ENCODE results near the gene LVRN.

The LVRN gene

GRCh38 chr5:116068028-116068632 lies 105.9 kb downstream of the LVRN start:
- Histone ChIP-seq H3K4me3 (ENCODE audit: low read depth, low read length) (no peak overlapping the region), H3K36me3 (replicated peaks) (no peaks in the 10 kb centered on the region), H3K27ac (no peak overlapping the region), H3K27me3 (replicated peaks) (no peaks in the 10 kb centered on the region)
- in situ Hi-C loops (cut with HindIII; ENCODE audit: low pct_ligation_motif_present, low sequenced_read_pairs) = loop anchor here (25.0 kb wide), 1 partner anchor 181 kb away; no protein-coding TSS in a partner anchor
- DNase-seq = peak; percentile 53
- TF ChIP-seq CTCF (IDR thresholded peaks at IDR 0.05; ENCODE audit: low read depth, low read length, missing control alignments) = peak; percentile 52

GRCh38 chr5:116071211-116071610 lies 108.9 kb downstream of the LVRN start:
- Histone ChIP-seq H3K4me3 (ENCODE audit: low read depth, low read length) (no peak overlapping the region), H3K27me3 (replicated peaks) (no peaks in the 10 kb centered on the region), H3K36me3 (replicated peaks) (no peaks in the 10 kb centered on the region), H3K27ac (no peak overlapping the region)
- TF ChIP-seq CTCF (IDR thresholded peaks at IDR 0.05; ENCODE audit: low read depth, low read length, missing control alignments) = no peak
- in situ Hi-C loops (cut with HindIII; ENCODE audit: low pct_ligation_motif_present, low sequenced_read_pairs) = loop anchor here (25.0 kb wide), 1 partner anchor 184 kb away; no protein-coding TSS in a partner anchor
- DNase-seq = no peak

- Histone ChIP-seq H3K36me3 (replicated peaks) (no peaks in the 10 kb centered on the region), H3K27me3 (replicated peaks) (no peaks in the 10 kb centered on the region), H3K27ac (no peak overlapping the region), H3K4me3 (ENCODE audit: low read depth, low read length) (no peak overlapping the region)
- TF ChIP-seq CTCF (IDR thresholded peaks at IDR 0.05; ENCODE audit: low read depth, low read length, missing control alignments) = no peak
- in situ Hi-C loops (cut with HindIII; ENCODE audit: low pct_ligation_motif_present, low sequenced_read_pairs) = no loop called here
- no peak for DNase-seq
Measured at GRCh38 chr5:116075191-116075831, 113.0 kb downstream of the LVRN start.

GRCh38 chr5:116076496-116076895 lies 114.2 kb downstream of the LVRN start:
- Histone ChIP-seq H3K27me3 (replicated peaks) (no peaks in the 10 kb centered on the region), H3K4me3 (ENCODE audit: low read depth, low read length) (no peak overlapping the region), H3K36me3 (replicated peaks) (no peaks in the 10 kb centered on the region), H3K27ac (no peak overlapping the region)
- in situ Hi-C loops (cut with HindIII; ENCODE audit: low pct_ligation_motif_present, low sequenced_read_pairs) = no loop called here
- no peak for DNase-seq
- TF ChIP-seq CTCF (IDR thresholded peaks at IDR 0.05; ENCODE audit: low read depth, low read length, missing control alignments) = no peak

Data from brain microvascular endothelial cell (primary cell).